ENCODE measurements around the gene TMEM69. TPM values are rescaled to one million over a fixed set of nuclear protein-coding genes. Genes with fewer than 3 reads are reported as not detected.
"Not testable (repeated sequence)": the region's sequence is repeated elsewhere in the genome, so short reads cannot be mapped to it uniquely, and the experiment has no call there.

Gene TMEM69
- total RNA-seq, 8 experiments from 2014 or later = 25.2 to 49.4 (median 41.1) TPM

GRCh38 chr1:45685308-45686014 is 2.5 kb upstream of the TMEM69 start:
- 0 to 5% (median 1%) methylated on average over 6 to 13 of the region's 13 CpGs for WGBS, 10 experiments
- Histone ChIP-seq H3K4me3 (peak overlapping the region; percentile 56 to 92 (median 80)), H3K4me1 (replicated peaks in 1 of 2) (peaks cover 3 to 5% of the 10 kb centered on the region in 2 donors), H3K27ac (peak overlapping the region; percentile 75 to 91)
- ATAC-seq (replicated peaks in 6 of 8) = no peak
- in situ Hi-C loops (cut with MboI; ENCODE audit: low pct_unique_long_range_greater_than_20kb in 2 of 9, low sequenced_read_pairs in 9 of 9, unreplicated experiment in 9 of 9) = no loop called here

GRCh38 chr1:45686015-45686287 is 2.0 kb upstream of the TMEM69 start:
- peak in 6 of 8 experiments; percentile 0 to 14 (median 8) for ATAC-seq (replicated peaks in 6 of 8)
- Histone ChIP-seq H3K4me1 (replicated peaks in 1 of 2) (peaks cover 3 to 5% of the 10 kb centered on the region in 2 donors), H3K27ac (peak overlapping the region; percentile 75 to 91), H3K4me3 (peak overlapping the region; percentile 56 to 92 (median 80))
- in situ Hi-C loops (cut with MboI; ENCODE audit: low pct_unique_long_range_greater_than_20kb in 2 of 9, low sequenced_read_pairs in 9 of 9, unreplicated experiment in 9 of 9) = no loop called here
- WGBS, 10 experiments = 0 to 3% (median 0%) methylated on average over 4 to 22 of the region's 27 CpGs; no CpG with 5 or more reads in 3 of the 10 experiments

GRCh38 chr1:45686288-45687013 is 1.5 kb upstream of the TMEM69 start, which contains the start of gene GPBP1L1:
GPBP1L1 (minus strand) TSS chr1:45686533; CDS start chr1:45659087, 27,446 bp downstream.
- WGBS, 10 experiments = 0 to 3% (median 0%) methylated on average over 2 to 7 of the region's 52 CpGs; no CpG with 5 or more reads in 6 of the 10 experiments
- peaks cover 3 to 5% of the 10 kb centered on the region in 2 donors for H3K4me1 ChIP-seq (replicated peaks in 1 of 2)
- H3K27ac ChIP-seq = peak within 1 kb of the TSS; percentile 94
- ATAC-seq (replicated peaks in 6 of 8) = peak; percentile 57 to 82 (median 76)
- in situ Hi-C loops (cut with MboI; ENCODE audit: low pct_unique_long_range_greater_than_20kb in 2 of 9, low sequenced_read_pairs in 9 of 9, unreplicated experiment in 9 of 9) = no loop called here
- H3K4me3 ChIP-seq = peak within 1 kb of the TSS; percentile 56 to 92 (median 80)

GRCh38 chr1:45687014-45687753 is 797 bp upstream of the TMEM69 start:
- ATAC-seq (replicated peaks in 6 of 8) = peak; percentile 84 to 92 (median 90)
- Histone ChIP-seq H3K4me3 (peak overlapping the region; percentile 56 to 92 (median 80)), H3K4me1 (replicated peaks in 1 of 2) (peaks cover 3 to 5% of the 10 kb centered on the region in 2 donors), H3K27ac (peak overlapping the region; percentile 94)
- WGBS, 10 experiments = 0 to 10% (median 1%) methylated on average over 3 to 38 of the region's 44 CpGs; no CpG with 5 or more reads in 2 of the 10 experiments
- in situ Hi-C loops (cut with MboI; ENCODE audit: low pct_unique_long_range_greater_than_20kb in 2 of 9, low sequenced_read_pairs in 9 of 9, unreplicated experiment in 9 of 9) = no loop called here

GRCh38 chr1:45693811-45694210 is 5.8 kb downstream of the TMEM69 start:
- H3K4me1 ChIP-seq (replicated peaks in 1 of 2); H3K4me3 ChIP-seq; in situ Hi-C loops (cut with MboI; ENCODE audit: low pct_unique_long_range_greater_than_20kb in 2 of 9, low sequenced_read_pairs in 9 of 9, unreplicated experiment in 9 of 9); ATAC-seq (replicated peaks in 6 of 8); H3K27ac ChIP-seq: not testable (repeated sequence)
- 50 to 100% (median 83%) methylated on average over 1 to 8 of the region's 8 CpGs; no CpG with 5 or more reads in 3 of the 10 experiments for WGBS, 10 experiments

GRCh38 chr1:45694823-45695222 is 6.8 kb downstream of the TMEM69 start:
- no peak for ATAC-seq (replicated peaks in 6 of 8)
- 80 to 100% (median 97%) methylated on average over 1 to 7 of the region's 7 CpGs; no CpG with 5 or more reads in 1 of the 10 experiments for WGBS, 10 experiments
- Histone ChIP-seq H3K4me1 (replicated peaks in 1 of 2) (no peaks in the 10 kb centered on the region), H3K27ac (no peak overlapping the region), H3K4me3 (no peak overlapping the region)
- in situ Hi-C loops (cut with MboI; ENCODE audit: low pct_unique_long_range_greater_than_20kb in 2 of 9, low sequenced_read_pairs in 9 of 9, unreplicated experiment in 9 of 9) = no loop called here

- ATAC-seq (replicated peaks in 6 of 8) = peak in 6 of 8 experiments; percentile 20 to 99 (median 61)
- WGBS, 10 experiments = 92 to 100% (median 100%) methylated on average over 1 of the region's 1 CpG; no CpG with 5 or more reads in 3 of the 10 experiments
- no peaks in the 10 kb centered on the region for H3K4me1 ChIP-seq (replicated peaks in 1 of 2)
- H3K4me3 ChIP-seq = no peak overlapping the region
- H3K27ac ChIP-seq = no peak overlapping the region
- in situ Hi-C loops (cut with MboI; ENCODE audit: low pct_unique_long_range_greater_than_20kb in 2 of 9, low sequenced_read_pairs in 9 of 9, unreplicated experiment in 9 of 9) = no loop called here
These were observed 16.7 kb downstream of the TMEM69 start for GRCh38 chr1:45704637-45705036.

- Histone ChIP-seq H3K4me3 (no peak overlapping the region), H3K4me1 (replicated peaks in 1 of 2) (no peaks in the 10 kb centered on the region), H3K27ac (no peak overlapping the region)
- ATAC-seq (replicated peaks in 6 of 8) = no peak
- in situ Hi-C loops (cut with MboI; ENCODE audit: low pct_unique_long_range_greater_than_20kb in 2 of 9, low sequenced_read_pairs in 9 of 9, unreplicated experiment in 9 of 9) = no loop called here
- WGBS, 10 experiments = 57 to 100% (median 88%) methylated on average over 1 to 3 of the region's 3 CpGs; no CpG with 5 or more reads in 1 of the 10 experiments
These were observed 25.7 kb downstream of the TMEM69 start for GRCh38 chr1:45713711-45714110.

GRCh38 chr1:45716700-45717099 is 28.7 kb downstream of the TMEM69 start:
- in situ Hi-C loops (cut with MboI; ENCODE audit: low pct_unique_long_range_greater_than_20kb in 2 of 9, low sequenced_read_pairs in 9 of 9, unreplicated experiment in 9 of 9) = no loop called here
- ATAC-seq (replicated peaks in 6 of 8) = no peak
- 86 to 100% (median 98%) methylated on average over 1 to 3 of the region's 3 CpGs for WGBS, 10 experiments
- no peak overlapping the region for H3K27ac ChIP-seq
- H3K4me1 ChIP-seq (replicated peaks in 1 of 2) = no peaks in the 10 kb centered on the region
- no peak overlapping the region for H3K4me3 ChIP-seq

- H3K4me1 ChIP-seq (replicated peaks in 1 of 2); H3K4me3 ChIP-seq; in situ Hi-C loops (cut with MboI; ENCODE audit: low pct_unique_long_range_greater_than_20kb in 2 of 9, low sequenced_read_pairs in 9 of 9, unreplicated experiment in 9 of 9); H3K27ac ChIP-seq; ATAC-seq (replicated peaks in 6 of 8): not testable (repeated sequence)
- WGBS, 10 experiments = 43 to 97% (median 86%) methylated on average over 2 to 8 of the region's 8 CpGs; no CpG with 5 or more reads in 1 of the 10 experiments
These were observed 29.4 kb downstream of the TMEM69 start for GRCh38 chr1:45717386-45717785.

GRCh38 chr1:45718289-45718688 is 30.3 kb downstream of the TMEM69 start:
- no peaks in the 10 kb centered on the region for H3K4me1 ChIP-seq (replicated peaks in 1 of 2)
- H3K4me3 ChIP-seq = no peak overlapping the region
- ATAC-seq (replicated peaks in 6 of 8) = no peak
- WGBS, 10 experiments = 100% methylated on average over 1 of the region's 1 CpG; no CpG with 5 or more reads in 8 of the 10 experiments
- H3K27ac ChIP-seq = no peak overlapping the region
- in situ Hi-C loops (cut with MboI; ENCODE audit: low pct_unique_long_range_greater_than_20kb in 2 of 9, low sequenced_read_pairs in 9 of 9, unreplicated experiment in 9 of 9) = no loop called here

- Histone ChIP-seq H3K4me1 (replicated peaks in 1 of 2) (no peaks in the 10 kb centered on the region), H3K27ac (no peak overlapping the region), H3K4me3 (no peak overlapping the region)
- ATAC-seq (replicated peaks in 6 of 8) = no peak
- 0 to 100% (median 58%) methylated on average over 1 of the region's 1 CpG; no CpG with 5 or more reads in 4 of the 10 experiments for WGBS, 10 experiments
- in situ Hi-C loops (cut with MboI; ENCODE audit: low pct_unique_long_range_greater_than_20kb in 2 of 9, low sequenced_read_pairs in 9 of 9, unreplicated experiment in 9 of 9) = no loop called here
These were observed 33.2 kb downstream of the TMEM69 start for GRCh38 chr1:45721207-45721606.

- no peak for ATAC-seq (replicated peaks in 6 of 8)
- in situ Hi-C loops (cut with MboI; ENCODE audit: low pct_unique_long_range_greater_than_20kb in 2 of 9, low sequenced_read_pairs in 9 of 9, unreplicated experiment in 9 of 9) = no loop called here
- Histone ChIP-seq H3K27ac (no peak overlapping the region), H3K4me1 (replicated peaks in 1 of 2) (no peaks in the 10 kb centered on the region), H3K4me3 (no peak overlapping the region)
- 65 to 100% (median 92%) methylated on average over 1 to 3 of the region's 3 CpGs for WGBS, 10 experiments
These were observed 34.8 kb downstream of the TMEM69 start for GRCh38 chr1:45722809-45723208.

Measured in motor neuron (in vitro differentiated cells).